UCSD-AML1 (cell line): ENCODE results near the gene RAB30.
"Not testable (repeated sequence)": the region's sequence is repeated elsewhere in the genome, so short reads cannot be mapped to it uniquely, and the experiment has no call there.

Experiments used
- DNase-seq: peaks from one replicate; lab custom pipeline; 2025; ENCODE audit not compliant: unreplicated experiment; lab: John Stamatoyannopoulos, UW

RAB30 gene

DNA sequence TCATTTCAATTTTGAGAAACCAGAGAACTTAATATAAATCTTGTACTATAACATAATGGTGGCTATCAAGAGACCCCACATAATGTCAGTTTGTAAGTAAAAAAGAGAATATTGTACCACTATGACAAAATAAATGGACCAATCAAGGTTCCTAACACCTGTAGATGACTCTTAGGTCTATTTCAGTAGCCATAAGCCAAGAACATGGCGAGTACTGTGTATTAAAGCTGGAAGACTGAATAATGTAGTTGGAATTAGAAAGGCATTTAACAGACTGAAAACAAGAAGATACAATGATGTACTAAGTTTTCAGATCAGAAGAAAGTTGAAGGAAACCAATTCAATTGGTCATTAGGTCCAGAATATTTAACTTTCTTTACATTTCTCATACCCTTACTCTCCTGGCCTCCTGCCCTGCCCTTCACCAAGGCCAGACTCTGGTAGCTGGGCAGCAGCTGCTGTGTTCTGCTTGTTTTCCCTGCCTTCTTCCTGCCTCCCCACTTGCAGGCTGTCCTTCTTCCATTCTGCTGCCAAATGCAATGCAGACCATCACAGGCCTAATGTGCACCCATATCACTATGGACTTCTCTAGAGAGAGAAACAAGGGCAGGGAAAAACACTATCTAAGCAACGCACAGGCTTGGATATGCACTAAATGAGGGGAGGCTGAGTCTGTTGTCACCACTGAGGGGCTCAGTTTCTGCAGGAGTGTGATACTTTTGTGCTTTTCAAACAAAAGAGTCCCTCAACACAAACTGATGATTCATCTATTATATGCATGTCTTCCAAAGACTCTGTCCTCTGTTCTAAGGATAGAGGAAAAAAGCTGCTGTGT is 60.1 kb downstream of the RAB30 start:
- no peak for DNase-seq

- DNase-seq: no peak
Observed at GRCh38 chr11:83009999-83010398, 61.7 kb downstream of the RAB30 start.

- DNase-seq: not testable (repeated sequence)
Observed at GRCh38 chr11:83009136-83009535, 62.6 kb downstream of the RAB30 start.

DNA sequence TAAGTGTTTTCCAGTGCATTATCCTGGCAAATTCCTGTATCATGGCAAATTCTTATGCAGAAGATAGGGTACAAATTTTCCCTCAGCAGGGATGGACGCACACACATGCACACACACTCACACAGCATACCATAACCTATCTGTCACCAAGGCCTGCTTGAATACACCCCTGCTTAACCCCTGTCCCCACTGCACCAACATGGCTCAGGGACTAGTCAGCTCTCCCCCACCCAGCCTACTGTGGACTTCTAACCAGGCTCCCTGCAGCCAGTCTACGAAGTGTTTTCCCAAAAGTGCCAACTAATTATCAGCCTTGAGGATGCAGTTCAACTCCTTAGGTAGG is 63.1 kb downstream of the RAB30 start:
- no peak for DNase-seq

DNA sequence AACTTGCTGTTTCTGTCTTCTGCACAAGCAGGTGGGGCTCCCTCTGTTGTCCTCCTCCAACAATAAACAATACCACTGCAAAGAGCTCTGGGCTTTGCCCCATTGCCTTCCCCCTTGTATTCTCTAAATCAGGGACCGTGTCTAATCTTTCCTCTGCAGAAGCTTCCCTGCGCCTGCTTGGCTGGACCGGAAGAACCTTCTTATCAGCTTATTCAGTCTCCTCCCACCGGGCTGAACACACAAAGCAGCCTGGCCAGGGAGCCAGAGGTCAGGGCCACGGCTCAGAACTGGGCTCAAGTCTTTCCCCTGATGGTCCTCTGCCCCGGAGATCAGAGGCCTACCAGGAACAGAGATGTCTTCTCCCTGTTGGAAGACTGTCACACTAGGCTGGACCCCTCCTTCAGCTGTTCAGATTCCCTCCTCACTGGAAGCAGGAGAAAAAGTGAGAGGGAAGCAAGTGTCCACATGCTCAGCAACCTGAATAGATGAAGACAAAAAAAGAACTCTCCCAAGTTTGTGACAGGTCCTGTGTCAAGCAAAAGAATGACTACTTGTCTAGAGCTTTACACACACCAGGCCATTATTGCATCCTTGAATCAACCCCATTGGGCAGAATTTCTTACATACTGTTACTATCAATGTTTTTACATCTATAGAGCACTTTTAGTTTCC is 63.7 kb downstream of the RAB30 start:
- DNase-seq: peak; percentile 43

GRCh38 chr11:83007477-83007876 is 64.2 kb downstream of the RAB30 start:
- DNase-seq: no peak

GRCh38 chr11:83006877-83007330 is 64.8 kb downstream of the RAB30 start:
- no peak for DNase-seq

- DNase-seq: no peak
Observed at GRCh38 chr11:83004746-83005556, 66.7 kb downstream of the RAB30 start.

DNA sequence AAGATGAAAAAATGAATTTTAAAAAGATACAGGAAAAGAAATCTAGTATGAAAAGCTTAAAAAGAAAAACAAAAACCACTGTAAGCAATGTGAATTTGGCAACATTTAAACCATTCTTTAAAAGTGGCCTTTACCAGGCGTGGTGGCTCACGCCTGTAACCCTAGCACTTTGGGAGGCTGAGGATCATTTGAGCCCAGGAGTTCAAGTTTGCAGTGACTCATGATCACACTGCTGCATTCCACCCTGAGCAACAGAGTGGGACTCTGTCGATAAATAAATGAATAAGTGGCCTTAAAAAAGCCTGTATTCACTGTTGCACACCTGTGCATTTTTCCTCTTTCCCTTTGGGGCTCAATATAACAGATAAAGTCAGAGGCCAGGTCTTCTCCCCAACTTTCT is 69.2 kb downstream of the RAB30 start:
- DNase-seq: no peak

DNA sequence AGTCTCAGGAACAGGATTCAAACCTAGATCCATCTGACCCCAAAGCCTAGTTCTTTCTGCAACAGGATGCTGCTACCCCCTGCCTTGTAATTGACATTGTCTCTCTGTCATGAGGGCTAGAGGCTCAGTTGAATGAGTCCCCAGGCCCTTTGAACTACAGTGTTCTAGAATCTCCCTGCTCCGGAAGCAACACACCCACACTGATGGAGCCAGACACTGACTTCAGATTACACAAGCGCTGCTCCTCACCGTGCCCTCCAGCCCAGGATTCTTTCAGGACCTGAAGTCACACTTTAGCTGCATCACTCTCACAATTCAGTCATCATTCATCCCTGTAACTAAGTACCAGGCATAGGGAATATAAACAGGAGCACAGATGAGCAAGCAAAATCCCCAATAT is 69.6 kb downstream of the RAB30 start:
- DNase-seq: no peak

GRCh38 chr11:83000381-83000780 is 71.3 kb downstream of the RAB30 start:
- no peak for DNase-seq

GRCh38 chr11:82999232-82999631 is 72.5 kb downstream of the RAB30 start:
- DNase-seq: no peak

DNA sequence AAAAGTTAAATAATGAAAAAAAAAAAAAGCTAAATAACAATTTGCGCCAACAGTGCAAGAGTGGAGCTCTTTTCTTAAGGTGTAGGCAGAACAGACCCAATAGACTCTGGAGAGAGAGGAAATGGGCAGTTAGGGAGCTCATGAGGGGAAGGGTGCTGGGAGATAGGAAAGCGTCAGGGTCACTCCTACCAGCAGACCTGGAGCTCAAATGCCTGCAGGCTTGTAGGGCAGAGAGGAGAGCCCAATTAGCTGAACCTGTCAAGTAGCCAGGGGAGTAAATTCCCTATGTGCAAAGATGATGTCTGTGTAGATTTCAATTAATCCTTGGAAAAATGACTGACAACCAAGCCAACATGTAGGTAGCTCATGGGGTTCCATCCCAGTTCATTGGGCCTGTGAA is 73.0 kb downstream of the RAB30 start:
- no peak for DNase-seq

- DNase-seq: no peak
Observed at GRCh38 chr11:82996966-82997606, 74.6 kb downstream of the RAB30 start.

DNA sequence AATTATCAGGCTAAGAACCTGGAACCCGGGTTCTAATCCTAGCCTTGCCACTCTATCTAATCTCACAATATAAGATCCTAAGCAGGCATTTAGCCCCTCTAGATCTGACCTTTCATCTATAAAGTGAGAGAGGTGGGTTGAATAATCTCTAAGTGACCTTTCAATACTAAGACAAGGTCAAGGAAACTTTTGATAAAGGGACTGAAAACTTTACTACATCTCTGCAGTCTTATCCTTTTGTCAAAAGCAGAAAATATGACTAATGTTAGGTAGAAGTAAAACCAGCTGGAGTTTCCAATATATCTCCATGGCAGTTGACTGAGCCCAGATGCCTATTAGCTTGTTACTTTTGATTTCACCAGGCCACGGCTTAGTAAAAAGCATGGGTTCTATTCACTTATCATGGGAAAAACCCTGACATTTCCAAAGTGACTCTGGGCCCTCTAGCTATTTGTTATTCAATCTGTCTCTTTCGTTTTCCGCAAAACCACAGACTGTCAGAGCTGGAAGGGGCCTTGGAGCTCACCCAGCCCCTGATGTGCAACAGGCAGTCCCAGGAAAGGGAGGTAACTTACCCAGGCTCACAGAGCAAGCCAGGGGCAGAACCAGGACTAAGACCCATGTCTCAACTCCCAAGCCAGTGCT is 75.8 kb downstream of the RAB30 start:
- no peak for DNase-seq

DNA sequence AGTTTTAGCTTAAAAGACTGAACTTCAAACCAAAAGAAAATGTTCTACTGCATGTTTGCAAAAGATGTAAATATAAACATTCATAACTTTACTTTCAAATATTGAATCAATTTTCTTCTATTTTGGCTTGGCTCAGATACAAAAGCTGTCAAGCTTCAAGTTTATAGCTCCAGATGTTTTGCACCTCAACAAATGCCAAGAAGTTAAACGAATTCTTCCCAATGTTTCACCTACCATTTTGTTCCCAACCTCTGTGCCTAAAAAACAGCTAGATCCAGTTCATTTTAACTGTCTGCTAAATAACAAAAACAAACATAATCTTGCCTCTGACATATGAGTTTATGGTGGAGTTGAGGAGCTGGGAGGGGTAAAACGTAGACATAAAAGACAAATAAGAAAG is 76.5 kb downstream of the RAB30 start:
- no peak for DNase-seq

DNA sequence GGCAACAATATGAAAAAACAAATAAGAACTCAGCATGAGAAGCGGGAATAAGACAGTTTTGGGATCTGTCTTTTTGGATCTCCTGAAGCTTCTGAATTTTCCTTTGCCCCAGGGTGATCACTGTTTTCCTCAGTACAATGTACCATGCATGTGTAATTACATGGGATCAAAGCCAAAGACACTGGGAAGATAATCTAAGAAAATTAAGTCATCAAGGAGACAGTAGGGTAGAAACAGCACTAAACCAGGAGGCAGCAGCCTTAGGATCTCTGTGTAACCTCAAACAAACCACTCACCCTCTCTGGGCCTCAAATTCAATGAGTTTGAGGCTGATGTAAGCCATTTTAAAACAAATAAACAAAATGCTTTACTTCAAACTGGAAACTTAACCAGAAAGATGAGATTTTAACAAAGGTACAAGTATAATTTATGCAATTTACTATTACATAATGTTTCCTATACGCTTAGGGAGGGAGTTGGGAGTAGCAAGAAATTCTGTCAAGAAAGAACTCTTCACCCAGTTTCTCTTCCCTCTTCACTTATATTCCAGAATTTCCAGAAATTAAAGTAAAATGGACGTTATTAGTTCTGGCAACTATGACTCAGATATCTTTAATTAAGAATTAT is 77.0 kb downstream of the RAB30 start:
- no peak for DNase-seq

GRCh38 chr11:82992223-82992622 is 79.5 kb downstream of the RAB30 start:
- no peak for DNase-seq

DNA sequence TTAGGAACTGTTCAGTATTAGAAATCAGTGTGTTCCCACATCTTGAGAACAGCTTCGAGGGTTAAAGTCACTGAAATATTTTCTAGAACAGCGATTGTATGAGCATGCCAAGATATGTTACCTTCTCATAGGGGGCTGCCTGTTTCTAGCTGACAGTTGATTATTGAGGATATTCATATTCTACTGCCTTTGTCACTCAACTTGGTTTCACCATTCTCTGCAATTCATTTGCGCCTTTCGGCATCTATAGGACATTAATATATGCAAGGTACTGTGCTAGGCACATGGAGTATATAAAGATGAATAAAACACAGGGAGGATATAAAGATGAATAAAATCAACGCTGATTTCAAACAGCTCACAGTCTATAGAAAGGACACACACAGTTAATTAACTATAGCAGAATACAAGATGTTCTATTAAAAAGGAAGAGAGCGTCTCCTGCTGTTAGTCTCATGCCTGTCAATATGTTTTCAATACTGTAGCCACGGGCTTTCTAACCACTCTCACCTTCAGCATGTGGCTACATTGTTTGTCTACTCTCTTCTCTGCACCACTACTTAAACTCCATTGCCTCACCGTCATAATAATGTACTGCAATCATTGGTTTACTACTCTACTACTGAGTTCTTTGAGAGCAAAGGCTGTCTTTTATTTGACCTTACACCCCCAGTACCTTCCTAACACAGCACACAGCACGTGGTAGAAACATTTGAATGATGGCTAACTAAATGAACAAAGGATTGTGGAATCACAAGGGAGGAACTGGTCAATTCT is 81.9 kb downstream of the RAB30 start:
- DNase-seq: no peak
